Measurements from ENCODE around the gene SYT9. TPM values are rescaled to one million over a fixed set of nuclear protein-coding genes. Genes with fewer than 3 reads are reported as not detected.
A peak's percentile ranks its signal among the peaks of the same experiment; 100 is the strongest.

Gene SYT9
- total RNA-seq, 1 donor from 2014 or later, result 0.16 TPM

DNA sequence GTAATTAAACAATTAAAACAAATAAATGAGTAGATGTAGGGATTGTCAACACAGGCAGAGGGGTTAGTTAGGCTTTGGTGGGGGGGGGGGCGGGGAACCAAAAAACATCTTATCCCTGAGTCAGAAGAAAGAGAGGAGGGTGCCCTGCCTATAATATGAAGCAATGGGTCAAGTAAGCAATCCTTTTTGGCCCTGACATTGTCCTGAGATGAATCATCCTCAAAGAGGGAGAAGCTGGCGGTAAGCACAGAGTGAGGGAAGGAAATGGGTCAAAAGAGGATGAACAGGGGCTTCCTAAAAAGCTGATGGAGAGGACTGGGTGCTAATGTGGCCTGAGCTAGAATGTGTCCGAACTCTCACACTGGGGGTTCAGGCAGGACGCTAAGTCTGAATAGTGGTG lies 238.3 kb downstream of the SYT9 start:
- H3K36me3 Mint-ChIP-seq (ENCODE audit: low read depth, unreplicated experiment), result no peaks in the 10 kb centered on the region

DNA sequence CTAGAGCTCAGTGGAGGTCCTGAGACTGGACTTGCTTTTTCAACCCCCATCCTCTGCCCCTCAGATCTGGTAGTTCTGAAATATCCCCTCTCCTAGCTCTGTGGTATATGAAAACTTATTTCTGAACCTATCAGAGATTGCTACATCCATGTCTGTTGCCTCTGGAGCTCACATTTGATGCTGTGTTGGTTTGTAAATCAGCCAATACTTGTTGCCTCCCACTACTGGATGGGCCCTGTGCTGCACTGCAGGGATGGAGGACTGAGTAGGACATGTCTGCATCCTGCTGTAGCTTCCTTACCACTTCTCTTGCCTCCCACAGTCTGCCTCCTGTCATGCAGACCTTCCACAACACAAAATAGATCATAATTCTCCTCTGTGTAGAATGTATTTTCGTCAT lies 238.8 kb downstream of the SYT9 start:
- Mint-ChIP-seq H3K4me1 (ENCODE audit: low read depth, unreplicated experiment) (no peaks in the 10 kb centered on the region), H3K9me3 (ENCODE audit: unreplicated experiment) (no peaks in the 10 kb centered on the region), H3K4me3 (ENCODE audit: unreplicated experiment) (no peak overlapping the region), H3K27me3 (ENCODE audit: low read depth, unreplicated experiment) (peaks cover 4% of the 10 kb centered on the region), H3K27ac (ENCODE audit: unreplicated experiment) (no peak overlapping the region), H3K36me3 (ENCODE audit: low read depth, unreplicated experiment) (no peaks in the 10 kb centered on the region)
- Histone ChIP-seq H3K4me1 (ENCODE audit: insufficient read depth, low read length) (no peaks in the 10 kb centered on the region), H3K27ac (ENCODE audit: low read depth, low read length) (no peak overlapping the region), H3K79me2 (ENCODE audit: insufficient read depth, low read length) (no peaks in the 10 kb centered on the region), H3K9me3 (ENCODE audit: insufficient read depth, low read depth, low read length) (no peaks in the 10 kb centered on the region), H3K27me3 (ENCODE audit: insufficient read depth, low read length) (no peaks in the 10 kb centered on the region), H3K36me3 (ENCODE audit: insufficient read depth, low read length) (no peaks in the 10 kb centered on the region), H2AFZ (ENCODE audit: low read depth, low read length) (no peak overlapping the region), H3K4me3 (ENCODE audit: insufficient read depth, low read depth, low read length) (no peak overlapping the region), H3K9ac (ENCODE audit: low read length) (no peak overlapping the region), H3K4me2 (ENCODE audit: low read length) (no peak overlapping the region), H4K20me1 (ENCODE audit: insufficient read depth, low read length) (no peaks in the 10 kb centered on the region)
- no peak for DNase-seq (ENCODE audit: low read depth)
- FAIRE-seq, result no peak
- no peak for TF ChIP-seq EZH2 (IDR thresholded peaks at IDR 0.05; ENCODE audit: insufficient read depth, low read length)
- TF ChIP-seq, protein P1, sequence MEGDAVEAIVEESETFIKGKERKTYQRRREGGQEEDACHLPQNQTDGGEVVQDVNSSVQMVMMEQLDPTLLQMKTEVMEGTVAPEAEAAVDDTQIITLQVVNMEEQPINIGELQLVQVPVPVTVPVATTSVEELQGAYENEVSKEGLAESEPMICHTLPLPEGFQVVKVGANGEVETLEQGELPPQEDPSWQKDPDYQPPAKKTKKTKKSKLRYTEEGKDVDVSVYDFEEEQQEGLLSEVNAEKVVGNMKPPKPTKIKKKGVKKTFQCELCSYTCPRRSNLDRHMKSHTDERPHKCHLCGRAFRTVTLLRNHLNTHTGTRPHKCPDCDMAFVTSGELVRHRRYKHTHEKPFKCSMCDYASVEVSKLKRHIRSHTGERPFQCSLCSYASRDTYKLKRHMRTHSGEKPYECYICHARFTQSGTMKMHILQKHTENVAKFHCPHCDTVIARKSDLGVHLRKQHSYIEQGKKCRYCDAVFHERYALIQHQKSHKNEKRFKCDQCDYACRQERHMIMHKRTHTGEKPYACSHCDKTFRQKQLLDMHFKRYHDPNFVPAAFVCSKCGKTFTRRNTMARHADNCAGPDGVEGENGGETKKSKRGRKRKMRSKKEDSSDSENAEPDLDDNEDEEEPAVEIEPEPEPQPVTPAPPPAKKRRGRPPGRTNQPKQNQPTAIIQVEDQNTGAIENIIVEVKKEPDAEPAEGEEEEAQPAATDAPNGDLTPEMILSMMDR (IDR thresholded peaks at IDR 0.05; ENCODE audit: insufficient read depth, low read depth, low read length), result no peak

More for the DNA sequence above, 238.3 kb downstream of the SYT9 start:
- Histone ChIP-seq H3K4me3 (ENCODE audit: insufficient read depth, low read depth, low read length) (no peak overlapping the region), H3K79me2 (ENCODE audit: insufficient read depth, low read length) (no peaks in the 10 kb centered on the region), H3K9ac (ENCODE audit: low read length) (no peak overlapping the region), H4K20me1 (ENCODE audit: insufficient read depth, low read length) (no peaks in the 10 kb centered on the region), H3K27ac (ENCODE audit: low read depth, low read length) (no peak overlapping the region), H2AFZ (ENCODE audit: low read depth, low read length) (no peak overlapping the region), H3K27me3 (ENCODE audit: insufficient read depth, low read length) (no peaks in the 10 kb centered on the region), H3K4me2 (ENCODE audit: low read length) (no peak overlapping the region), H3K9me3 (ENCODE audit: insufficient read depth, low read depth, low read length) (no peaks in the 10 kb centered on the region), H3K4me1 (ENCODE audit: insufficient read depth, low read length) (no peaks in the 10 kb centered on the region), H3K36me3 (ENCODE audit: insufficient read depth, low read length) (no peaks in the 10 kb centered on the region)
- no peak for FAIRE-seq
- peak; percentile 2 for DNase-seq (ENCODE audit: low read depth)
- Mint-ChIP-seq H3K27ac (ENCODE audit: unreplicated experiment) (no peak overlapping the region), H3K9me3 (ENCODE audit: unreplicated experiment) (no peaks in the 10 kb centered on the region), H3K27me3 (ENCODE audit: low read depth, unreplicated experiment) (peaks cover 4% of the 10 kb centered on the region), H3K4me1 (ENCODE audit: low read depth, unreplicated experiment) (no peaks in the 10 kb centered on the region), H3K4me3 (ENCODE audit: unreplicated experiment) (no peak overlapping the region)
- no peak for TF ChIP-seq EZH2 (IDR thresholded peaks at IDR 0.05; ENCODE audit: insufficient read depth, low read length)
- TF ChIP-seq, protein P1 (IDR thresholded peaks at IDR 0.05; ENCODE audit: insufficient read depth, low read depth, low read length), result no peak

DNA sequence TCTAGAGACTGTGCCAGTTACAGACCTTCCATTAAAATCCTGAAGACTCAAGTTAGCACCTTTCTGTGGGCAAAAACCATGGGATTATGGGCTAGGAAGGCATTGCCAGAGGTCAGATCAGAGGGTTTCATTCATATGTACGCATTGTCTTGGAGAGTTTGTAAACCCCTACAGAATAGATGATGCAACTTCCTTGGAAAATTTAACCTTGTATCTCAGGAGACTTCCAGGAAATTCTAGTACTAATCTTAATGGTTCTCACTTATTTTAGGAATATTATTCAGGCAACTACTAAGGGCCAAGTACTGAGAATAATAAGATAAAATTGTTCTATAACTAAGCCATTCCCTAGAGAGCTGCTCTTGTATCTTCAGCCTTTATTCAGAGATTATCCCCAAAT lies 240.5 kb downstream of the SYT9 start:
- Histone ChIP-seq H3K4me1 (ENCODE audit: insufficient read depth, low read length) (no peaks in the 10 kb centered on the region), H3K9me3 (ENCODE audit: insufficient read depth, low read depth, low read length) (no peaks in the 10 kb centered on the region), H2AFZ (ENCODE audit: low read depth, low read length) (no peak overlapping the region), H3K4me3 (ENCODE audit: insufficient read depth, low read depth, low read length) (no peak overlapping the region), H4K20me1 (ENCODE audit: insufficient read depth, low read length) (no peaks in the 10 kb centered on the region), H3K36me3 (ENCODE audit: insufficient read depth, low read length) (no peaks in the 10 kb centered on the region), H3K9ac (ENCODE audit: low read length) (no peak overlapping the region), H3K4me2 (ENCODE audit: low read length) (no peak overlapping the region), H3K79me2 (ENCODE audit: insufficient read depth, low read length) (no peaks in the 10 kb centered on the region), H3K27me3 (ENCODE audit: insufficient read depth, low read length) (no peaks in the 10 kb centered on the region), H3K27ac (ENCODE audit: low read depth, low read length) (no peak overlapping the region)
- Mint-ChIP-seq H3K27ac (ENCODE audit: unreplicated experiment) (no peak overlapping the region), H3K4me1 (ENCODE audit: low read depth, unreplicated experiment) (no peaks in the 10 kb centered on the region), H3K27me3 (ENCODE audit: low read depth, unreplicated experiment) (peaks cover 4% of the 10 kb centered on the region), H3K4me3 (ENCODE audit: unreplicated experiment) (no peak overlapping the region), H3K9me3 (ENCODE audit: unreplicated experiment) (no peaks in the 10 kb centered on the region), H3K36me3 (ENCODE audit: low read depth, unreplicated experiment) (no peaks in the 10 kb centered on the region)
- TF ChIP-seq, protein P1 (IDR thresholded peaks at IDR 0.05; ENCODE audit: insufficient read depth, low read depth, low read length), result no peak
- no peak for TF ChIP-seq EZH2 (IDR thresholded peaks at IDR 0.05; ENCODE audit: insufficient read depth, low read length)
- FAIRE-seq, result no peak
- DNase-seq (ENCODE audit: low read depth), result no peak

Data from astrocyte (in vitro differentiated cells and primary cell).